BLaER1 treated with 17β-estradiol and CSF1 and Interleukin-3, amounts not matched to agents 10 nM and 100 nM (cell line): ENCODE data around the gene HOATZ.

Experiments
- H3K27ac ChIP-seq, 11 experiments: shearing (Covaris generic); formaldehyde crosslinking; 2 replicates each; pipeline ENCODE4 v1.8.1; 2022
- H3K27me3 ChIP-seq, 11 experiments: shearing (Covaris generic); formaldehyde crosslinking; 2 replicates each; pipeline ENCODE4 v1.8.1; 2022
- H3K36me3 ChIP-seq, 11 experiments: shearing (Covaris generic); formaldehyde crosslinking; 2 replicates each; pipeline ENCODE4 v1.8.1; 2022
- H3K4me1 ChIP-seq, 10 experiments: shearing (Covaris generic); formaldehyde crosslinking; 2 replicates each; pipeline ENCODE4 v1.8.1; 2022
- H3K4me2 ChIP-seq, 11 experiments: shearing (Covaris generic); formaldehyde crosslinking; 2 replicates each; pipeline ENCODE4 v1.8.1; 2022
- H3K4me3 ChIP-seq, 10 experiments: shearing (Covaris generic); formaldehyde crosslinking; 2 replicates each; pipeline ENCODE4 v1.8.1; 2022
- H3K9ac ChIP-seq, 11 experiments: shearing (Covaris generic); formaldehyde crosslinking; 2 replicates each; pipeline ENCODE4 v1.8.1; 2022
- H3K9me3 ChIP-seq, 11 experiments: shearing (Covaris generic); formaldehyde crosslinking; replicated peaks in 1 of 11; 2 replicates each; pipeline ENCODE4 v1.8.1; 2022
- H4K20me1 ChIP-seq, 11 experiments: shearing (Covaris generic); formaldehyde crosslinking; 2 replicates each; pipeline ENCODE4 v1.8.1; 2022
- Cebpa-rat ChIP-seq, 11 experiments: shearing (Covaris generic); IDR thresholded peaks; 2 replicates each; pipeline ENCODE4 v1.8.1; 2022

The HOATZ gene

DNA sequence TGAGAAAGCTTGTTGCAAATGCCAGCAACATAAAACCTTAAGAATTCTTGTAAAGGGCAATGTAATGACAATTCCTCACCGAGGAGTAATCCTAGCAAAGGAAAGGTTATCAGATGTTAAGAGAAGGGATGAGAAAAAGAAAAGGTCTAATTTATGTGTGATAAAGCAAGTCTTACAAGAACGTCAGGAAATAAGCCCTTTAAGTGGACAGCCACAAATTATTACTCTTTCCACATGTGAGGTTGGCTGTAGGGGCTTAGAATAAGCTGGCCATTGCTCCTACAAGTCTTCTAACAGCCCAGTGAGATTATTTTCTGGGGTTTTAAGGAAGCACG lies 35.3 kb downstream of the HOATZ start:
- no peaks in the 10 kb centered on the region for H3K27me3 ChIP-seq
- no peak overlapping the region for H3K4me2 ChIP-seq
- TF ChIP-seq Cebpa-rat (IDR thresholded peaks at IDR 0.05): no peak
- no peak overlapping the region for H3K4me3 ChIP-seq
- H4K20me1 ChIP-seq: no peaks in the 10 kb centered on the region
- H3K4me1 ChIP-seq: no peaks in the 10 kb centered on the region; a peak in 1 of 20 replicates
- H3K9ac ChIP-seq: no peak overlapping the region
- H3K9me3 ChIP-seq: 0 out of 22 replicates have a peak, but pooled peaks cover 0 to under 1% (median 0%) of the 10 kb centered on the region in 11 experiments
- no peak overlapping the region for H3K27ac ChIP-seq
- no peaks in the 10 kb centered on the region for H3K36me3 ChIP-seq

DNA sequence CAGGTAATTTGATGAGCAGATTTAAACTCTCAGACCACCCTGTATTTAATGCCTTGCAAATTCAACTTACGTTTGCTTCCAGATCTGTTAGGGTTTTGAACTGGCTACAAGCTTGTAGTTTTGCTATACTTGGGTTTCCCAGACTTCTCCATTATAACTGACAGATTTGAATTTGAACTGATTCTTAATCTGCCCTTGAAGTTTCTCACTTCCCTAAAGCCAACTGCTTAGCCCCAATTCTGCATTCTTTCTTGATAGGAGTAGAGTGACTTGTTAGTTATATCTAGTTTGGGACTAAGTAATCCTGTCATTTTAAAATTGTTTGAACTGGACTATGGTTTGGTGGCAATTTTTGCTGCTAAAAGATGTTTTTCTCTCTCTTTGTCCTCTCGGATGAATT lies 35.7 kb downstream of the HOATZ start:
- Histone ChIP-seq H3K4me1 (no peaks in the 10 kb centered on the region; a peak in 1 of 20 replicates), H4K20me1 (no peaks in the 10 kb centered on the region), H3K4me3 (no peak overlapping the region), H3K4me2 (no peak overlapping the region), H3K9ac (no peak overlapping the region), H3K27me3 (no peaks in the 10 kb centered on the region), H3K36me3 (no peaks in the 10 kb centered on the region), H3K27ac (no peak overlapping the region), H3K9me3 (peaks cover 0 to 5% (median 0%) of the 10 kb centered on the region in 11 experiments; a peak in 2 of 22 replicates)
- TF ChIP-seq Cebpa-rat (IDR thresholded peaks at IDR 0.05): no peak

DNA sequence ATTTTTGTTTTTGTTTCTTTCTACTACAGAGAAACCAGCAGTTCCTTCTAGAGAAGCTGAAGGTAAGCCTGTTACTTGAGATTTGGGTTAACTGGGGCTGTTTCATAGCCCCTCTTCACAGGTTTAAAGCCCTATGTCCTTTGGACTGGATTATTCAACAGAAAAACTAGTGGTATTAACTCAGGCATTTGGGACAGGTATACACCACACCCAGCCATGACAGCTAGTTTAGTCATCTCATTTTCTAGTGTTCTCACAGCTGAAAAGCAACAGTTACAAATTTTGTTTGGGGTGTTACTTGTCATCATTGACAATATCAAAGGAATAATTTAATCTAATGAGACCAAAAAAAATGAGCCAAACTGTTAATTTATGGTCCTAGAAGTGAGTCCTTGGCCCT lies 40.0 kb downstream of the HOATZ start:
- Histone ChIP-seq H3K9ac (no peak overlapping the region), H4K20me1 (no peaks in the 10 kb centered on the region), H3K4me1 (no peaks in the 10 kb centered on the region; a peak in 1 of 20 replicates), H3K27me3 (no peaks in the 10 kb centered on the region), H3K4me2 (no peak overlapping the region), H3K4me3 (no peak overlapping the region), H3K27ac (no peak overlapping the region), H3K9me3 (peaks cover 10 to 23% (median 15%) of the 10 kb centered on the region in 11 experiments), H3K36me3 (peaks cover 0 to 5% (median 0%) of the 10 kb centered on the region in 11 experiments; a peak in 1 of 22 replicates)
- no peak for TF ChIP-seq Cebpa-rat (IDR thresholded peaks at IDR 0.05)

DNA sequence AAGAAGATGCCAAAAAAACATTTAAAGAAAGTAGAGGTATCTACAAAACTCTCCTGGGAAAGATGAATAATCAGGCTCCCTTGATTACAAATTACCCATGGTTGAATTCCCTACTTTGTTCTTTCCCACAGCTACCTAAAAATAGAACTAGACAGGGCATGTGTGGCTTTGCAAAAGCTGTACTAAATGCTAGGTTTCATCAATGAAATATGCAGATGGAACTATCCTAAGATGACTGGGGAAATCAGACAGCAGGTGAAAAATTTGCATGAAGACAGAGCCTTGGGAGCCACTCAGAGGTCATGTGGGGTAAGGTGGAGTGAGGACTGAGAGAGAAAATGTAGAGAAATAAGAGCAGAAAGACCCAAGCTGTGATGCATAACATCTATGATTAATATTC lies 40.7 kb downstream of the HOATZ start:
- Histone ChIP-seq H3K27me3 (no peaks in the 10 kb centered on the region), H3K4me3 (no peak overlapping the region), H3K9me3 (peaks cover 10 to 23% (median 15%) of the 10 kb centered on the region in 11 experiments), H3K27ac (no peak overlapping the region), H3K36me3 (peaks cover 0 to 5% (median 0%) of the 10 kb centered on the region in 11 experiments; a peak in 1 of 22 replicates), H3K4me1 (peaks cover 0 to 4% (median 0%) of the 10 kb centered on the region in 10 experiments; a peak in 1 of 20 replicates), H3K4me2 (no peak overlapping the region), H3K9ac (no peak overlapping the region), H4K20me1 (no peaks in the 10 kb centered on the region)
- no peak for TF ChIP-seq Cebpa-rat (IDR thresholded peaks at IDR 0.05)

DNA sequence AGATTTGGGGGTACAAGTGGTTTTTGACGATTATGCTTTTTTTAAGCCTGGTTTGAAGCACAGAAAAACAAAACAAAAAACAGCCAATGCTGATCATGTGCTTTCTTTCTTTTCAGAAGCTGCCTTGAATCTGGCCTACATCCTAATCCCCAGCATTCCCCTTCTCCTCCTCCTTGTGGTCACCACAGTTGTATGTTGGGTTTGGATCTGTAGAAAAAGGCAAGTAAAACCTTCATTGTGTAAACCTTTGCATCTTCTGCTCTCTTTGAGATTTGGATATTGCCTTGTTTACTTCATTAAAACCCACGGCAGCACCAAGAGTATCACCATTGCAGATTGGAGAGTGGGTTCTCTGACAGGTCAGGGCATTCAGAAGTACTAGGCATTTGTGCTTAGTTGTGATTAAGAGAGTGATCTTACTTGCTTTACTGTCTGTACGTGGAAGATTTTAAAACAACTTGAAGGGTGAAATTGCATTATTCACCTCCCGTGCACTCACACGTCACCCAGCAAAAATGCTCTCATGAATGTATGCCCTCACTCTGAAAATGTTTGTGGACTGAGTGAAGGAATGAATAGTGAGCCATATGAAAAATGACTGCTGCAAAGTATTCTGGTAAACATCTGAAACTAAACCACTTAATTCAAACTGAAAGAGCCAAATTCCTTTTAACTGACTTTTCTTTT lies 43.0 kb downstream of the HOATZ start:
- Histone ChIP-seq H3K4me2 (no peak overlapping the region), H3K27ac (no peak overlapping the region)

DNA sequence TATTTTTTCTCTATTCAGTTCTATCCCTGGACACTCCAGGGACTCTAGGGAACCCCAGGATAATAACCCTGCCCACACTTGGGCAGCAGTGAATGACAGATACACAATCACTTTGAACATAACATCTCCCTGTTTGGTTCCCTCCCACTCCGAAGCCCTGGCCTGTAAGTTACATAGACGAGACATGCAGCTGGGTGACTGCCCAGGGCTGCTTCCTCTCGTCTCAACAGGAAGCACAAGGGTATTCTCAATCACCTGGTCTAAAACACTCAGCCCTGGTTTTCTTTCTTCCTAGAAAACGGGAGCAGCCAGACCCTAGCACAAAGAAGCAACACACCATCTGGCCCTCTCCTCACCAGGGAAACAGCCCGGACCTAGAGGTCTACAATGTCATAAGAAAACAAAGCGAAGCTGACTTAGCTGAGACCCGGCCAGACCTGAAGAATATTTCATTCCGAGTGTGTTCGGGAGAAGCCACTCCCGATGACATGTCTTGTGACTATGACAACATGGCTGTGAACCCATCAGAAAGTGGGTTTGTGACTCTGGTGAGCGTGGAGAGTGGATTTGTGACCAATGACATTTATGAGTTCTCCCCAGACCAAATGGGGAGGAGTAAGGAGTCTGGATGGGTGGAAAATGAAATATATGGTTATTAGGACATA lies 45.4 kb downstream of the HOATZ start:
- TF ChIP-seq Cebpa-rat (IDR thresholded peaks at IDR 0.05): no peak
- no peak overlapping the region for H3K4me3 ChIP-seq
- no peak overlapping the region for H3K27ac ChIP-seq
- no peak overlapping the region for H3K4me2 ChIP-seq
- H3K36me3 ChIP-seq: peaks cover 0 to 5% (median 0%) of the 10 kb centered on the region in 11 experiments; a peak in 1 of 22 replicates
- no peaks in the 10 kb centered on the region for H4K20me1 ChIP-seq
- H3K9ac ChIP-seq: no peak overlapping the region
- no peaks in the 10 kb centered on the region for H3K27me3 ChIP-seq
- H3K9me3 ChIP-seq: peaks cover 10 to 21% (median 15%) of the 10 kb centered on the region in 11 experiments
- peaks cover 0 to 12% (median 0%) of the 10 kb centered on the region in 10 experiments; a peak in 6 of 20 replicates for H3K4me1 ChIP-seq

More for the DNA sequence above, 43.0 kb downstream of the HOATZ start:
- no peak overlapping the region for H3K9ac ChIP-seq
- no peaks in the 10 kb centered on the region for H4K20me1 ChIP-seq
- no peak for TF ChIP-seq Cebpa-rat (IDR thresholded peaks at IDR 0.05)
- peaks cover 0 to 5% (median 0%) of the 10 kb centered on the region in 11 experiments; a peak in 1 of 22 replicates for H3K36me3 ChIP-seq
- peaks cover 10 to 23% (median 15%) of the 10 kb centered on the region in 11 experiments for H3K9me3 ChIP-seq
- H3K4me3 ChIP-seq: no peak overlapping the region
- peaks cover 0 to 12% (median 0%) of the 10 kb centered on the region in 10 experiments; a peak in 6 of 20 replicates for H3K4me1 ChIP-seq
- H3K27me3 ChIP-seq: no peaks in the 10 kb centered on the region

DNA sequence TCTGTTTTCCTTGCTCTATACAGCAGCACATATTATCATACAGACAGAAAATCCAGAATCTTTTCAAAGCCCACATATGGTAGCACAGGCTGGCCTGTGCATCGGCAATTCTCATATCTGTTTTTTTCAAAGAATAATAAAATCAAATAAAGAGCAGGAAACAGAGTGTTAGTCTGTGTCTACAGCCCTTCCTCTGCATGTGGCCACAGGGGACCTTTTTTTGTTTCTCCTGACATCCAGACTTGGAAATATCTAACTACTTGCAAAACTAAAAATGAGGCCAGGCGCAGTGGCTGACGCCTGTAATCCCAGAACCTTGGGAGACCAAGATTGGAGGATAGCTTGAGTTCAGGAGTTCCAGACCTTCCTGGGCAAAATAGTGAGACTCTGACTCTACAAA lies 46.2 kb downstream of the HOATZ start:
- H3K4me1 ChIP-seq: peaks cover 0 to 12% (median 0%) of the 10 kb centered on the region in 10 experiments; a peak in 6 of 20 replicates
- H3K9ac ChIP-seq: no peak overlapping the region
- no peak overlapping the region for H3K27ac ChIP-seq

DNA sequence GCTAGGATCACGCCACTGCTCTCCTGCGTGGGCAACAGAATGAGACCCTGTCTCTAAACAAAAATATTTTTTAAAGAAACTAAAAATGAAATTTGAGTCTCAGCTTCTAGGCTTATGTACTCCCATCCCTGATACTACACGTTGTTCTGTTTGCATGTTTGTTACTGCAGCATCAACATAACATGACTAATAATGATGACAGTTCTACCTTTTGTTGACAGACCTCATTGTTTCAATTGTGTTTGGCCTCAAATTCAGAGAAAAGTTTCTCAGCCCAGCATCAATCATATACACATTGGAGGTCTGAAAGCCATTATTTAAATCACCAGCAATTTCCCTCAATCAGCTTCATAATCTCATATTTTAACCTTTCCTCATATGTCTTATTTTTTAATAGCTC lies 46.7 kb downstream of the HOATZ start:
- Histone ChIP-seq H3K9ac (no peak overlapping the region), H3K4me1 (peaks cover 0 to 12% (median 0%) of the 10 kb centered on the region in 10 experiments; a peak in 6 of 20 replicates), H4K20me1 (no peaks in the 10 kb centered on the region), H3K9me3 (peaks cover 4 to 9% (median 6%) of the 10 kb centered on the region in 11 experiments), H3K4me3 (no peak overlapping the region), H3K36me3 (no peaks in the 10 kb centered on the region), H3K27ac (no peak overlapping the region), H3K4me2 (peak overlapping the region in 2 of 11 experiments; percentile 46 to 48; a peak in 3 of 22 replicates), H3K27me3 (no peaks in the 10 kb centered on the region)
- no peak for TF ChIP-seq Cebpa-rat (IDR thresholded peaks at IDR 0.05)

More for the DNA sequence above, 46.2 kb downstream of the HOATZ start:
- Histone ChIP-seq H3K4me3 (no peak overlapping the region), H4K20me1 (no peaks in the 10 kb centered on the region), H3K27me3 (no peaks in the 10 kb centered on the region), H3K4me2 (0 out of 22 replicates have a peak overlapping the region, but pooled peaks of 1 of the 11 experiments have one; percentile 7), H3K36me3 (peaks cover 0 to 5% (median 0%) of the 10 kb centered on the region in 11 experiments; a peak in 1 of 22 replicates), H3K9me3 (peaks cover 9 to 14% (median 11%) of the 10 kb centered on the region in 11 experiments)
- TF ChIP-seq Cebpa-rat (IDR thresholded peaks at IDR 0.05): no peak

DNA sequence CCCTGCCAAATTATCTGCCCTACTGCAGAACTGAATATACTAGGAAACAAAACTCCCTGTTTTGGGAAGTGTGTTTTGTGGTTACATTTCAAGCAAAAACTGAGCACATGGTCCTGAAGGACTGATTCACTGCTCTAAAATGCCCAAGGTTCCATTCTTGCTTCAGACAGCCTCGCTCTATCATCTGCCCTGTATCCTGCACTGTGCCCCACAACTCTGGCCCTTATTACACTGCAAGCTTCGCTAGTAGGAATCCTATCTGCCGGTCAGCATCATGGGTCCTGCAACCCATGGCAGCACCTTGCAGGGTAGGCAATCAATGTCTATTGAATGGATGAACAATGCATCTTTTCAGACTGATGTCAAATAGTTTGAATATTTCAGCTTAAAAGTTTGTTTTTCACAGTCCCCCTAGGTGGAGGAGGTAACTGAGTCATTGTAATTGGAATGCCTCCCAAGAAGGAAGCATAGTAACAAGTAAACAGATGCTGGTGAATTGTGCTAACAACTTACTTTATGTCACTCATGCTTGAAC lies 47.3 kb downstream of the HOATZ start:
- Histone ChIP-seq H3K4me3 (no peak overlapping the region), H3K36me3 (no peaks in the 10 kb centered on the region), H3K4me1 (peaks cover 0 to 12% (median 0%) of the 10 kb centered on the region in 10 experiments; a peak in 6 of 20 replicates), H3K9ac (no peak overlapping the region), H3K27me3 (no peaks in the 10 kb centered on the region), H3K27ac (no peak overlapping the region), H3K9me3 (peaks cover 0 to 3% (median under 1%) of the 10 kb centered on the region in 11 experiments; a peak in 8 of 22 replicates), H4K20me1 (no peaks in the 10 kb centered on the region), H3K4me2 (peak overlapping the region in 2 of 11 experiments; percentile 46 to 48; a peak in 4 of 22 replicates)
- TF ChIP-seq Cebpa-rat (IDR thresholded peaks at IDR 0.05): no peak
